ENCODE results near the gene SPECC1.
"Not testable (repeated sequence)": the region's sequence is repeated elsewhere in the genome, so short reads cannot be mapped to it uniquely, and the experiment has no call there.

The SPECC1 gene, protein sequence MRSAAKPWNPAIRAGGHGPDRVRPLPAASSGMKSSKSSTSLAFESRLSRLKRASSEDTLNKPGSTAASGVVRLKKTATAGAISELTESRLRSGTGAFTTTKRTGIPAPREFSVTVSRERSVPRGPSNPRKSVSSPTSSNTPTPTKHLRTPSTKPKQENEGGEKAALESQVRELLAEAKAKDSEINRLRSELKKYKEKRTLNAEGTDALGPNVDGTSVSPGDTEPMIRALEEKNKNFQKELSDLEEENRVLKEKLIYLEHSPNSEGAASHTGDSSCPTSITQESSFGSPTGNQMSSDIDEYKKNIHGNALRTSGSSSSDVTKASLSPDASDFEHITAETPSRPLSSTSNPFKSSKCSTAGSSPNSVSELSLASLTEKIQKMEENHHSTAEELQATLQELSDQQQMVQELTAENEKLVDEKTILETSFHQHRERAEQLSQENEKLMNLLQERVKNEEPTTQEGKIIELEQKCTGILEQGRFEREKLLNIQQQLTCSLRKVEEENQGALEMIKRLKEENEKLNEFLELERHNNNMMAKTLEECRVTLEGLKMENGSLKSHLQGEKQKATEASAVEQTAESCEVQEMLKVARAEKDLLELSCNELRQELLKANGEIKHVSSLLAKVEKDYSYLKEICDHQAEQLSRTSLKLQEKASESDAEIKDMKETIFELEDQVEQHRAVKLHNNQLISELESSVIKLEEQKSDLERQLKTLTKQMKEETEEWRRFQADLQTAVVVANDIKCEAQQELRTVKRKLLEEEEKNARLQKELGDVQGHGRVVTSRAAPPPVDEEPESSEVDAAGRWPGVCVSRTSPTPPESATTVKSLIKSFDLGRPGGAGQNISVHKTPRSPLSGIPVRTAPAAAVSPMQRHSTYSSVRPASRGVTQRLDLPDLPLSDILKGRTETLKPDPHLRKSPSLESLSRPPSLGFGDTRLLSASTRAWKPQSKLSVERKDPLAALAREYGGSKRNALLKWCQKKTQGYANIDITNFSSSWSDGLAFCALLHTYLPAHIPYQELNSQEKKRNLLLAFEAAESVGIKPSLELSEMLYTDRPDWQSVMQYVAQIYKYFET

DNA sequence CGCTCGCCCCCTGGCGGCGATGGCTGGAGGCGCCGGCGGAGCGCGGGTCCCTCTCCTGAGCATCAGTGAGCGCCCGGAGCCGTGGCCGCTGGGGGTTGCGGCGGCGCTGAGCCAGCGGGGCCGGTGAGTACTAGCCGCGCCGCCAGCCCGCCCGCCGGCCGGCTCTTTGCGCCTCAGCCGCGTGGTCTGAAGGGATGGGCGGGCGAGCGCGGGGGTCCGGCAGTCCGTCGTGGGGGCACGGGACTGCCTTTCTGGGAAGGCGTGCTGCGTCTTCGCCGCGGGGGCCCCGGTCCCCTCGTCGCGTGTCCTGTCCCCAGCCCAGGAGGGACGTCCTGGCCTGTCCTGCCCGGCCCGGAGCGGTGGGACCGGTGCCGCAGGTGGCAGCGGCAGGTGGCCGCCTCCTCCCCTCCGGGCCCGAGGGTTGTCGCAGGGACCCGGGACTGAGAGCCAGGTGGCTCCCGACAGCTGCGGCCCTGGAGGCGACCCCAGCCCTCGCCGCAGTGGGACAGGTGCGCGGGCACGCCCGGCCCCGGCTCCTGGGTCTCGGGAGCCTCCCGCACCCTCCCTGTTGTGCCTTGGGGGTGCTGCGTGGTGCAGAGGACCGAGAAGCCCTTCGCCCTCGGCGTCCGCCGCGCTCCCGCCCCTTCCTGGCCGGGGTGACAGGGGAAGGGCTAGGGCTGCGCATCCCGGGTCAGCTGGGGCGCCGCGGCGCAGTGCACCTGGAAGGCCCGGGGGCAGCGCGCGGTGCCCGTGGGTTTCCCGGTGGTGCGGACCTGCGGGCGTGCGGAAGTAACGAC is at the start of gene SPECC1:
TSS of gene SPECC1 (plus strand) at position 58 of the 797 bp plus-strand sequence. CDS start 87,293 bp downstream, outside the sequence.
- peak; percentile 69 for DNase-seq

DNA sequence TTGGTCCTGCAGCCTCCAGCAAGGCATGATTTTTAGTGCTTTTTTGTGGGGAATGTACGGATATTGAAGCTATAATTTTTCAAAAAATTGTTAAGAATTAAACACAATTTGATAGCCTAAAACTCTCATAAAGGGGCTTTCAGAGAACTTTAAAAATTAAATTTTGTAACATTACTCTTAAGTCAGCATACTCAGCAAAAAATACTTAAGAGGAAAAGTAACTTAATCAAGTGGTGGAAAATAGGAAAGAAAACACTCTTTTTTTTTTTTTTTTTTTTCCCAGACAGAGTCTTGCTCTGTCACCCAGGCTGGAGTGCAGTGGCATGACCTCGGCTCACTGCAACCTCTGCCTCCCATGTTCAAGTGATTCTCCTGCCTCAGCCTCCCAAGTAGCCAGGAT is 46.2 kb upstream of the SPECC1 start:
- not testable (repeated sequence) for DNase-seq

DNA sequence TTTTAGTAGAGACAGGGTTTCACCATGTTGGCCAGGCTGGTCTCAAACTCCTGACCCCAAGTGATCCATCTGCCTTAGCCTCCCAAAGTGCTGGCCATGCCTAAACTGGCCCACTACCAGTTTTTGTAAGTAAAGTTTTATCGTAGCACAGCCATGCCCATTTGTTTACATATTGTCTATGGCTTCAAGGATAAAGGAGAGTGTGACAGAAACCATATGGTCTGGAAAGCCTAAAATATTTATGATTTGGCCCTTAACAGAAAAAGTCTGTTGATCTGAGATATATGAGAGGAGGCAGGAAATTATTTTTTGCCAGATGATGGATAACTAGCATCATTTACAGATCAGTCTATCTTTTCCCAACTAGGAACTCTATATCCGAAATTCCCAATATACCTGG is 36.0 kb upstream of the SPECC1 start:
- DNase-seq = no peak

- DNase-seq = no peak
Observed at GRCh38 chr17:19975601-19976000, 33.6 kb upstream of the SPECC1 start.

- DNase-seq = peak; percentile 90
Observed at GRCh38 chr17:19977293-19978208, 31.6 kb upstream of the SPECC1 start, which contains the start of gene AKAP10. TSS of gene AKAP10 (minus strand) at chr17:19977828. CDS start at chr17:19977679, 149 bp downstream.

- peak; percentile 80 for DNase-seq
Observed at GRCh38 chr17:19978209-19978802, 30.9 kb upstream of the SPECC1 start.

DNA sequence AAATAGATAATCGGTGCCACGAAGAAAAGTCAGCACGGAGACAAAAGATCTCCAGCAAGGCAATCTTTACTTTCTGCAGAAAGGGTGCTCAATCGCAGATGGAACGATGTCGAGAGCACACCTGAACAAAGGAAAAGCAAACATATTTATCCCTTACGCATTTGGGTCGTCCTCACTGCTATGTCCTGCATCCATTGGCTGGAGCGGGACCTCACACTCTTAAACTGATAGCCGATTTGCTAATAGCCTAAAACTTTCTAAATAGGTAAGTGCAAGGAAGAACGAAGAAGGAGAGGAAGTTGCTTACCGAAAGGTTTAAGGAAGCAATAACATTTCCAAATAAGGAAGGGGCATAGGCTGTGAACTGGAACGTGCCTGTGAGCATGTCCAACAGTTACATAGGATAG is 30.4 kb upstream of the SPECC1 start:
- DNase-seq = peak; percentile 60

- DNase-seq = peak; percentile 81
Observed at GRCh38 chr17:19979917-19980770, 29.0 kb upstream of the SPECC1 start.

GRCh38 chr17:19986941-19987861 is 22.0 kb upstream of the SPECC1 start:
- no peak for DNase-seq

- DNase-seq = no peak
Observed at GRCh38 chr17:19987897-19988296, 21.3 kb upstream of the SPECC1 start.

DNA sequence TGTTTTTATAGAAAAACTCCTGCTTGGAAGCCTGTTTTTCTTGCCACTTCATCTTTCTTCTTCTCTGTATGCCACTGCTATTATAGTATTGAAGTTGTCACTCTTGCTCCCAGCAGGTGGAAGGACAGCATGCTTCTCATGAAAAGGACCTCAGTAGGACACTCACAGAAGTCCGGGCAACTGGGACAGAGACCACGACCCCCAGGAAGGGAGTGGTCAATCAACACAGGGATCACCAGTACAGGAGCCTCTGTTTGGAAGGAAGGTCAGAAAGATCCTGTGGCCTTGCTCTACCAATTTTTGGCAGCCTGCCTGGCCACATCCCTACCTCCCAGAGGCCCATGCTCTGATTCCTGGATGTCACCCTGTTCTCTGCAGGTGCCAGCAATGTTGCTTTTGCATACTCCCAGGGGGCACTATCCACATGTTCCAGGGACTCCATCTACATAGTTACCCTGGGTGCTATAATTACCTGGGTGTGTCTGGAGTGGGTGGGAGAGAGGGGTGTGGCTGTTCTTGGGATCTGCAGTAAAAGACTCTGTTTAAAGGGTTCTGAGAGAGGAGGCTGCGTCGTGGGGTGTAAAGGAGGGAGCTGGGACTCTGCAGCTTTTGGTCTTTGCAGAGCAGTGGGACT is 17.8 kb upstream of the SPECC1 start:
- no peak for DNase-seq

DNA sequence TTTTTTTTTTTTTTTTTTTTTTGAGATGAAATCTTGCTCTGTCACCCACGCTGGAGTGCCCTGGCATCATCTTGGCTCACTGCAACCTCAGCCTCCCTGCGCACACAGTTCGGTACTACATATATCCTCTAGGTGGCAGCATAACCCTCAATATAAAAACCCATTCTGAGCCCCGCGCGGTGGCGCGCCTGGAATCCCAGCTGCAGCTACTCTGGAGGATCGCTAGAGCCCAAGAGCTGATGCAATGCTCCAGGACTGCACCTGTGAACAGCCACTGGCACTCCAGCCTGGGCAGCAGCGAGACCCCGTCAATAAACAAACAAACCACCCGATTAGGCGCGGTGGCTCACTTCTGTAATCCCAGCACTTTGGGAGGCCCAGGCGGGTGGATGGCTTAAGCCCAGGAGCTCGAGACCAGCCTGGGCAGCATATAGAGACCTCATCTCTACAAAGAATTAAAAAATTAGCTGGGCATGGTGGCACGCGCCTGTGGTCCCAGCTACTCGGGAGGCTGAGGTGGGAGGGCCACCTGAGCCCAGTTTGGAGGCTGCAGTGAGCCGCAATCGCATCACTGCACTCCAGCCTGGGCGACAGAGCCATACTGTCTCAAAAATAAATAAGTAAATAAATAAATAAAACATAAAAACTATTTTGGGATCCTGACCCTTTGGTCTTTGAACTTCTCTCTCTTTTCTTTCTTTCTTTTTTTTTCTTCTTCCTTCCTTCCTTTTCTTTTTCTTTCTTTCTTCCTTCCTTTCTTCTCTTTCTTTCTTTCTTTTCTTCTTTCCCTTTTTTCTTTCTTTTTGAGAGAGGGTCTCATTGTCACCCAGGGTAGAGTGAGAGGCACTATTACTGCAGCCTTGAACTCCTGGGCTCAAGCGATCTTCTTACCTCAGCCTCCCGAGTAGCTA is 16.1 kb upstream of the SPECC1 start:
- peak; percentile 83 for DNase-seq

GRCh38 chr17:19996086-19996485 is 13.1 kb upstream of the SPECC1 start:
- no peak for DNase-seq

- DNase-seq = peak; percentile 24
Observed at GRCh38 chr17:19996502-19996901, 12.7 kb upstream of the SPECC1 start.

- DNase-seq = no peak
Observed at GRCh38 chr17:20008242-20009051, 712 bp upstream of the SPECC1 start.

GRCh38 chr17:20009052-20009301 is 182 bp upstream of the SPECC1 start:
- no peak for DNase-seq

Data from inflammatory macrophage treated with lipopolysaccharide for 4 hours (primary cell).